Heart left ventricle (tissue), 16 donors: Measurements from ENCODE around the gene STYX. TPM values are rescaled to one million over a fixed set of nuclear protein-coding genes. Genes with fewer than 3 reads are reported as not detected.

Experiments used
- ATAC-seq, 4 donors: fragments of 200-7000 bp; cut with Tn5 transposase; one replicate each; pipeline ENCODE4 v1.9.1; 2020 to 2022; ENCODE audit warnings: moderate library complexity in 4 of 4, mild to moderate bottlenecking in 3 of 4, moderate number of reproducible peaks in 1 of 4
- DNase-seq, 5 donors: peaks; one replicate each; pipeline ENCODE4 v3.0.0-alpha.2; 2020
- H3K27ac ChIP-seq, 12 donors: fragments of 200-600 bp; sonication (generic) in 4 of 12; one replicate each; pipeline versions ENCODE4 v1.5.0 to v1.8.0; 2016 to 2022; ENCODE audit warnings: mild to moderate bottlenecking in 2 of 12
- H3K27me3 ChIP-seq, 9 donors: fragments of 200-600 bp; sonication (generic) in 2 of 9; one replicate each; pipeline versions ENCODE4 v1.5.1 to v1.8.0; 2016 to 2022; ENCODE audit warnings: mild to moderate bottlenecking in 3 of 9
- H3K36me3 ChIP-seq, 9 donors: fragments of 200-600 bp; sonication (generic) in 2 of 9; one replicate each; pipeline versions ENCODE4 v1.5.0 to v1.8.0; 2018 to 2022; ENCODE audit warnings: mild to moderate bottlenecking in 2 of 9
- H3K4me1 ChIP-seq, 12 donors: fragments of 200-600 bp; sonication (generic) in 4 of 12; one replicate each; pipeline versions ENCODE4 v1.5.0 to v1.8.0; 2016 to 2022; ENCODE audit warnings: mild to moderate bottlenecking in 3 of 12
- H3K4me3 ChIP-seq, 12 donors: fragments of 200-600 bp; sonication (generic) in 4 of 12; one replicate each; pipeline versions ENCODE4 v1.5.0 to v1.8.0; 2017 to 2022; ENCODE audit warnings: mild to moderate bottlenecking in 9 of 12, moderate library complexity in 4 of 12
- H3K9me3 ChIP-seq, 12 donors: fragments of 200-600 bp; sonication (generic) in 4 of 12; one replicate each; pipeline versions ENCODE4 v1.5.0 to v1.8.0; 2016 to 2022; ENCODE audit warnings: mild to moderate bottlenecking in 1 of 12
- CTCF ChIP-seq, 12 donors: fragments of 200-600 bp; sonication (generic) in 4 of 12; IDR thresholded peaks; one replicate each; pipeline versions ENCODE4 v1.5.0 to v1.8.0; 2018 to 2022; ENCODE audit warnings: antibody characterized with exemption in 12 of 12, mild to moderate bottlenecking in 5 of 12
- POLR2A ChIP-seq, 2 donors: fragments of 450-650 bp; IDR thresholded peaks; one replicate each; pipeline ENCODE4 v1.6.1; 2017; ENCODE audit warnings: antibody characterized with exemption in 2 of 2, mild to moderate bottlenecking in 2 of 2, moderate library complexity in 2 of 2
- WGBS, 4 donors: extraction: QIAGEN DNeasy Blood & Tissue Kit in 2 of 4; methylation state at CpG; one replicate each; pipeline versions ENCODE4 v1.1.5 to v1.1.7; 2013 to 2018; 5-methylcytosine and 5-hydroxymethylcytosine counted together
- intact Hi-C, 10 donors: fragments of 100-400 bp; cut with DNase I; formaldehyde crosslinking; loops; one replicate each; pipeline versions ENCODE4 v1.11.1 to v1.14.2; 2022
- long read RNA-seq, 3 donors: library from polyadenylated mRNA; unstranded; transcript quantifications; one replicate each; pipeline ENCODE4 v2.0.0, GENCODE V29; 2020 to 2021
- polyA plus RNA-seq, 2 donors: library from polyadenylated mRNA; stranded (reverse); fragments of 200-250 nt; gene quantifications; one replicate each; pipeline ENCODE4 v1.2.3, GENCODE V29; 2013
- total RNA-seq, 9 donors: library from RNA; depleted of rRNA in 2 of 9; stranded (reverse); fragments of >200 nt in 2 of 9; fragmentation: NEBNext Ultra II Directional in 3 of 9; extraction: Animal tissue kit (Norgen Biotek cat#: 25700) in 3 of 9; gene quantifications; one replicate each; pipeline versions ENCODE4 v1.1.0 to v1.2.4, GENCODE V29; 2016 to 2023
- donor health status: ischemic (EF 13 %, LVEDD 7.1; RV severe dilation, severe dysfunction).
- donor health status: healthy with polysubstance abuse.
- donor health status: DM: no; HTN: yes; CAD: no.
- donor health status: DM: no; HTN: no; CAD: no.
- donor health status: ischemic (EF 25% LVEDD 6.9; RV normal size, moderate dysfunction).
- donor health status: ischemic (EF 25% LVEDD 5.7; RV mildly dilated, moderate dysfunction).
- donor health status: healthy.
- donor health status: DM: yes; HTN: yes; CAD: no.
- donor health status: ischemic (EF 35%, LVEDD 5.7; RV mildly dilated, moderate dysfunction).
- donor health status: nonischemic (EF 11% LVEDD 7.7; RV severe dilation, severe dysfunction).
- donor health status: DM: yes; HTN: yes; CAD: no.
- donor health status: PGD.
- donor health status: ischemic (EF 29% LVEDD 5.4; RV normal size, mild dysfunction).
- donor health status: nonischemic (EF 23%, LVEDD 6.1; RV moderate dilation, normal function).

STYX gene
- total RNA-seq (10 to 100 TPM; 10.6 to 16.5 (median 12.9) TPM), polyA plus RNA-seq (1 to 10 TPM; 3.5 to 9.7 TPM)
- long read RNA-seq, donor 1, full-length matches to known transcripts: 22 of 32 reads
- long read RNA-seq, donor 1, partial matches to known transcripts: 3 of 32 reads
- long read RNA-seq, donor 1, other reads (novel, unspliced or antisense): 7 of 32 reads
- long read RNA-seq, donor 2, full-length matches to known transcripts: 24 of 38 reads
- long read RNA-seq, donor 2, partial matches to known transcripts: 1 of 38 reads
- long read RNA-seq, donor 2, other reads (novel, unspliced or antisense): 13 of 38 reads
- long read RNA-seq, donor 3, full-length matches to known transcripts: 43 of 55 reads
- long read RNA-seq, donor 3, partial matches to known transcripts: 8 of 55 reads
- long read RNA-seq, donor 3, other reads (novel, unspliced or antisense): 4 of 55 reads

GRCh38 chr14:52729925-52730708, at the start of gene STYX:
Gene STYX (plus strand): TSS chr14:52730166. CDS start chr14:52730475, 309 bp downstream.
- ATAC-seq (peak; percentile 99), DNase-seq (peak; percentile 98 to 100 (median 99))
- peak in 7 of 12 donors; percentile 16 to 57 (median 20) for TF ChIP-seq CTCF (IDR thresholded peaks at IDR 0.05)
- peak; percentile 53 to 94 for TF ChIP-seq POLR2A (IDR thresholded peaks at IDR 0.05)
- peak within 1 kb of the TSS; percentile 64 to 94 (median 88) for H3K27ac ChIP-seq
- H3K27me3 ChIP-seq: no peaks in the 10 kb centered on the region
- H3K9me3 ChIP-seq: no peaks in the 10 kb centered on the region
- intact Hi-C loops: loop anchor here in 2 of 10 donors (2.0 kb wide), 1 partner anchor 23 kb away; the partner anchor contains the start of gene PSMC6 (in 2 of the 2)
- H3K36me3 ChIP-seq: peaks cover 0 to 50% (median 41%) of the 10 kb centered on the region in 9 donors
- H3K4me3 ChIP-seq: peak within 1 kb of the TSS; percentile 69 to 99 (median 94)
- 0 to 1% (median 1%) methylated on average over 19 to 72 of the region's 72 CpGs for WGBS, 4 donors
- peaks cover 0 to 19% (median 7%) of the 10 kb centered on the region in 12 donors for H3K4me1 ChIP-seq

- H3K9me3 ChIP-seq: no peaks in the 10 kb centered on the region
- DNase-seq (no peak), ATAC-seq (no peak)
- TF ChIP-seq CTCF (IDR thresholded peaks at IDR 0.05) (no peak), POLR2A (IDR thresholded peaks at IDR 0.05) (no peak)
- H3K27me3 ChIP-seq: no peaks in the 10 kb centered on the region
- intact Hi-C loops: no loop called here
- H3K4me3 ChIP-seq: no peak overlapping the region
- no peak overlapping the region for H3K27ac ChIP-seq
- 68 to 83% (median 77%) methylated on average over 2 of the region's 2 CpGs for WGBS, 4 donors
- peaks cover 0 to 17% (median under 1%) of the 10 kb centered on the region in 12 donors for H3K4me1 ChIP-seq
- peaks cover 0 to 30% (median 16%) of the 10 kb centered on the region in 9 donors for H3K36me3 ChIP-seq
These were observed 45.9 kb upstream of the STYX start for GRCh38 chr14:52683985-52684520.

DNA sequence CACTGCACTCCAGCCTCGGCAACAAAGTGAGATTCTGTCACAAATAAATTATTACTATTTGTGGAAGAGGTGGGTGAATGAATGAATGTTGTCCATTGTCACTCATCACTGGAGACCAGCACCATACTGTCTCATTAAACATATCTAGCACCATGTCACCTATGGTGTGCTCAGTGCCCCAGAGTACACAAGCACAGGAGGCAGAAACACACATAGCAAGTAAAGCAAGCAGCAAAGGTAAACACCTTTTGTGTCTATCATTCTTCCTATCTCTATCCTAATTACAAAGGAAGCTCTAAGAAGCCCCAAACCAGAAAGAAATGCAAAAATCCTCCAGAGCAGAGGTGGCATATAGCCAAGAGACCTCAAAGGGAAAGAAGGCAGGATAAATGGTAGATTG, 43.8 kb upstream of the STYX start:
- ATAC-seq: no peak
- Histone ChIP-seq H3K36me3 (peaks cover 0 to 13% (median 10%) of the 10 kb centered on the region in 9 donors), H3K4me1 (peaks cover 0 to 29% (median 1%) of the 10 kb centered on the region in 12 donors), H3K27ac (no peak overlapping the region), H3K4me3 (no peak overlapping the region), H3K27me3 (no peaks in the 10 kb centered on the region), H3K9me3 (no peaks in the 10 kb centered on the region)
- no peak for TF ChIP-seq POLR2A (IDR thresholded peaks at IDR 0.05)
- no peak for TF ChIP-seq CTCF (IDR thresholded peaks at IDR 0.05)
- no peak for DNase-seq
- 85 to 100% (median 98%) methylated on average over 1 of the region's 1 CpG for WGBS, 4 donors
- intact Hi-C loops: no loop called here
